Parathyroid adenoma (tissue), 2 donors: ENCODE results near the gene MYL9.

ENCODE experiments used
- H2AFZ ChIP-seq: fragments of 300-600 bp; sonication (generic); one replicate; pipeline ENCODE4 v1.7.0; 2017; ENCODE audit warnings: antibody characterized with exemption, mild to moderate bottlenecking
- H3K27ac ChIP-seq: fragments of 300-600 bp; sonication (generic); one replicate; pipeline ENCODE4 v1.7.0; 2017
- H3K27me3 ChIP-seq: fragments of 300-600 bp; sonication (generic); one replicate; pipeline ENCODE4 v1.7.0; 2017; ENCODE audit warnings: low read length; ENCODE audit not compliant: control insufficient read depth, insufficient read depth
- H3K36me3 ChIP-seq: fragments of 300-600 bp; sonication (generic); one replicate; pipeline ENCODE4 v1.7.0; 2017; ENCODE audit warnings: low read length; ENCODE audit not compliant: control insufficient read depth, insufficient read depth
- H3K4me1 ChIP-seq: fragments of 300-600 bp; sonication (generic); one replicate; pipeline ENCODE4 v1.7.0; 2017; ENCODE audit warnings: control low read depth
- H3K4me2 ChIP-seq: fragments of 300-600 bp; sonication (generic); one replicate; pipeline ENCODE4 v1.7.0; 2017; ENCODE audit warnings: low read length
- H3K4me3 ChIP-seq: fragments of 300-600 bp; sonication (generic); one replicate; pipeline ENCODE4 v1.7.0; 2017; ENCODE audit warnings: low read depth, low read length
- H3K79me2 ChIP-seq: fragments of 300-600 bp; sonication (generic); one replicate; pipeline ENCODE4 v1.7.0; 2017; ENCODE audit warnings: control low read depth
- H3K9ac ChIP-seq: fragments of 300-600 bp; sonication (generic); one replicate; pipeline ENCODE4 v1.7.0; 2017; ENCODE audit warnings: mild to moderate bottlenecking
- H3K9me3 ChIP-seq: fragments of 300-600 bp; sonication (generic); one replicate; pipeline ENCODE4 v1.7.0; 2017; ENCODE audit warnings: low read length; ENCODE audit not compliant: control insufficient read depth
- CTCF ChIP-seq: fragments of 300-600 bp; sonication (generic); IDR thresholded peaks from one replicate; pipeline ENCODE4 v1.7.0; 2017; ENCODE audit warnings: antibody characterized with exemption, mild to moderate bottlenecking
- donor health status: primary hyperparathyroidism.

Gene MYL9

GRCh38 chr20:36541227-36541767, at the start of gene MYL9:
TSS of gene MYL9 (plus strand) at chr20:36541519. CDS start at chr20:36544885, 3,366 bp downstream.
- peaks cover 2% of the 10 kb centered on the region for H3K79me2 ChIP-seq
- no peaks in the 10 kb centered on the region for H3K9me3 ChIP-seq
- peak within 1 kb of the TSS; percentile 50 for H3K4me3 ChIP-seq
- H3K4me1 ChIP-seq: peaks cover 14% of the 10 kb centered on the region
- H3K27ac ChIP-seq: peak within 1 kb of the TSS; percentile 63
- peak within 1 kb of the TSS; percentile 77 for H3K4me2 ChIP-seq
- peak within 1 kb of the TSS; percentile 97 for H2AFZ ChIP-seq
- H3K36me3 ChIP-seq: no peaks in the 10 kb centered on the region
- peak within 1 kb of the TSS; percentile 93 for H3K9ac ChIP-seq
- no peaks in the 10 kb centered on the region for H3K27me3 ChIP-seq
- no peak for TF ChIP-seq CTCF

- peaks cover 4% of the 10 kb centered on the region for H3K4me1 ChIP-seq
- no peak for TF ChIP-seq CTCF
- no peak overlapping the region for H3K9ac ChIP-seq
- H3K4me2 ChIP-seq: no peak overlapping the region
- H3K27ac ChIP-seq: no peak overlapping the region
- H2AFZ ChIP-seq: no peak overlapping the region
- H3K36me3 ChIP-seq: no peaks in the 10 kb centered on the region
- no peak overlapping the region for H3K4me3 ChIP-seq
- H3K79me2 ChIP-seq: peaks cover 41% of the 10 kb centered on the region
- no peaks in the 10 kb centered on the region for H3K27me3 ChIP-seq
- H3K9me3 ChIP-seq: no peaks in the 10 kb centered on the region
Measured at GRCh38 chr20:36491901-36492617, 49.3 kb upstream of the MYL9 start.

- Histone ChIP-seq H3K36me3 (no peaks in the 10 kb centered on the region), H3K9me3 (no peaks in the 10 kb centered on the region), H3K79me2 (peaks cover 41% of the 10 kb centered on the region), H3K27me3 (no peaks in the 10 kb centered on the region), H3K4me1 (peaks cover 4% of the 10 kb centered on the region), H3K4me3 (no peak overlapping the region), H3K9ac (no peak overlapping the region), H3K4me2 (no peak overlapping the region), H2AFZ (no peak overlapping the region), H3K27ac (no peak overlapping the region)
- no peak for TF ChIP-seq CTCF
Measured at GRCh38 chr20:36493051-36493800, 48.1 kb upstream of the MYL9 start.

GRCh38 chr20:36493801-36494114, 47.6 kb upstream of the MYL9 start:
- no peak overlapping the region for H3K9ac ChIP-seq

More at GRCh38 chr20:36493801-36494114, 47.6 kb upstream of the MYL9 start:
- no peak overlapping the region for H3K27ac ChIP-seq
- H3K4me2 ChIP-seq: no peak overlapping the region
- H2AFZ ChIP-seq: no peak overlapping the region
- H3K4me3 ChIP-seq: no peak overlapping the region
- no peaks in the 10 kb centered on the region for H3K27me3 ChIP-seq
- H3K9me3 ChIP-seq: no peaks in the 10 kb centered on the region
- peaks cover 4% of the 10 kb centered on the region for H3K4me1 ChIP-seq
- H3K79me2 ChIP-seq: peaks cover 35% of the 10 kb centered on the region
- no peaks in the 10 kb centered on the region for H3K36me3 ChIP-seq
- TF ChIP-seq CTCF: no peak
